Fibroblast of lung (primary cell): Measurements from ENCODE around the gene GPR27. TPM values are rescaled to one million over a fixed set of nuclear protein-coding genes. Genes with fewer than 3 reads are reported as not detected.

ENCODE experiments used
- DNase-seq, 2 donors: peaks; one replicate each; pipeline versions ENCODE4 v3.0.0 to v3.0.0-alpha.2; 2010; ENCODE audit warnings: low read depth in 2 of 2
- H2AFZ ChIP-seq: 2 replicates; pipeline ENCODE4 v1.5.1; 2012; ENCODE audit warnings: low read length, control low read depth, inconsistent platforms
- H3K27ac ChIP-seq: 2 replicates; pipeline ENCODE4 v1.5.1; 2011; ENCODE audit warnings: low read length, control low read depth; ENCODE audit not compliant: insufficient read depth
- H3K27me3 ChIP-seq: 2 replicates; pipeline ENCODE4 v1.5.1; 2011; ENCODE audit warnings: mild to moderate bottlenecking, low read length; ENCODE audit not compliant: control insufficient read depth, insufficient read depth
- H3K36me3 ChIP-seq: 2 replicates; pipeline ENCODE4 v1.5.1; 2011; ENCODE audit warnings: low read length; ENCODE audit not compliant: control insufficient read depth, insufficient read depth
- H3K4me1 ChIP-seq: 2 replicates; pipeline ENCODE4 v1.5.1; 2011; ENCODE audit warnings: low read length; ENCODE audit not compliant: control insufficient read depth, insufficient read depth; ENCODE audit errors: extremely low read depth
- H3K4me2 ChIP-seq: 2 replicates; pipeline ENCODE4 v1.5.1; 2011; ENCODE audit warnings: low read length, control low read depth; ENCODE audit not compliant: insufficient read depth; ENCODE audit errors: extremely low read depth
- H3K4me3 ChIP-seq, 4 experiments: fragments of 200-600 bp in 1 of 4; sonication (generic) in 1 of 4; replicated peaks in 1 of 4; 2 replicates each; pipeline ENCODE4 v1.5.1; 2011 to 2016; ENCODE audit warnings: low read length in 4 of 4, low read depth in 3 of 4, mild to moderate bottlenecking in 3 of 4, control low read depth in 2 of 4, inconsistent platforms in 1 of 4, mixed read lengths in 1 of 4; ENCODE audit not compliant: insufficient read depth in 1 of 4; ENCODE audit errors: control extremely low read depth in 1 of 4
- H3K79me2 ChIP-seq: 2 replicates; pipeline ENCODE4 v1.5.1; 2012; ENCODE audit warnings: mild to moderate bottlenecking, low read length, inconsistent platforms; ENCODE audit not compliant: control insufficient read depth, insufficient read depth
- H3K9ac ChIP-seq: 2 replicates; pipeline ENCODE4 v1.5.1; 2011; ENCODE audit warnings: mild to moderate bottlenecking, low read length, control low read depth; ENCODE audit not compliant: insufficient read depth
- H3K9me3 ChIP-seq: 2 replicates; pipeline ENCODE4 v1.5.1; 2012; ENCODE audit warnings: low read depth, low read length; ENCODE audit not compliant: control insufficient read depth, insufficient read depth
- H4K20me1 ChIP-seq: 2 replicates; pipeline ENCODE4 v1.5.1; 2011; ENCODE audit warnings: low read length; ENCODE audit not compliant: control insufficient read depth, insufficient read depth; ENCODE audit errors: extremely low read depth
- CTCF ChIP-seq, 2 donors: IDR thresholded peaks in 1 of 2; conservative IDR thresholded peaks in 1 of 2; 1 replicate in 1 of 2; 2 replicates in 1 of 2; pipeline ENCODE4 v1.5.1; 2011 to 2012; ENCODE audit warnings: low read length in 2 of 2, control low read depth in 1 of 2, inconsistent platforms in 1 of 2, low read depth in 1 of 2, mild to moderate bottlenecking in 1 of 2
- EZH2 ChIP-seq: IDR thresholded peaks from 2 replicates; pipeline ENCODE4 v1.5.1; 2012; ENCODE audit warnings: low read length, control low read depth, mild to moderate bottlenecking; ENCODE audit errors: missing control alignments
- polyA plus RNA-seq, 2 donors: library from polyadenylated mRNA; depleted of rRNA in 1 of 2; stranded (reverse) in 1 of 2; unstranded in 1 of 2; fragments of >200 nt; gene quantifications; 2 replicates each; pipeline ENCODE4 v1.2.1, GENCODE V29; 2011 to 2012; ENCODE audit warnings: missing spikeins in 1 of 2
- total RNA-seq: library from RNA; depleted of rRNA; stranded (reverse); fragments of >200 nt; gene quantifications from 2 replicates; pipeline ENCODE4 v1.2.1, GENCODE V29; 2014

GPR27 gene
- total and polyA plus RNA-seq, 2 donors (not counting 1 experiment from before 2014, with no cell fraction given): not detected

- H3K4me1 ChIP-seq: no peaks in the 10 kb centered on the region
- H4K20me1 ChIP-seq: no peaks in the 10 kb centered on the region
- no peak within 1 kb of the TSS for H2AFZ ChIP-seq
- H3K9me3 ChIP-seq: no peaks in the 10 kb centered on the region
- no peak within 1 kb of the TSS for H3K9ac ChIP-seq
- TF ChIP-seq EZH2 (no peak), CTCF (conservative IDR thresholded peaks at IDR 0.05 in 1 of 2, IDR thresholded peaks at IDR 0.05 in 1 of 2; ENCODE audit: low read depth in 1 of 2, low read length in 2 of 2) (no peak)
- DNase-seq: no peak
- H3K79me2 ChIP-seq: no peaks in the 10 kb centered on the region
- no peak within 1 kb of the TSS for H3K4me2 ChIP-seq
- no peak within 1 kb of the TSS for H3K4me3 ChIP-seq
- no peak within 1 kb of the TSS for H3K27ac ChIP-seq
- H3K27me3 ChIP-seq: peaks cover 31% of the 10 kb centered on the region
- no peaks in the 10 kb centered on the region for H3K36me3 ChIP-seq
Measured at GRCh38 chr3:71784914-71785531, 31.4 kb downstream of the GPR27 start, which contains the start of gene PROK2. TSS of gene PROK2 (minus strand) at chr3:71785148. CDS start at chr3:71785052, 96 bp downstream.

- no peak overlapping the region for H3K4me2 ChIP-seq
- DNase-seq: no peak
Measured at GRCh38 chr3:71785532-71786216, 32.0 kb downstream of the GPR27 start.

More at GRCh38 chr3:71785532-71786216, 32.0 kb downstream of the GPR27 start:
- H2AFZ ChIP-seq: no peak overlapping the region
- no peaks in the 10 kb centered on the region for H3K79me2 ChIP-seq
- no peaks in the 10 kb centered on the region for H4K20me1 ChIP-seq
- no peak overlapping the region for H3K4me3 ChIP-seq
- no peaks in the 10 kb centered on the region for H3K9me3 ChIP-seq
- H3K4me1 ChIP-seq: no peaks in the 10 kb centered on the region
- no peak overlapping the region for H3K9ac ChIP-seq
- H3K27ac ChIP-seq: no peak overlapping the region
- peak; percentile 98 for TF ChIP-seq EZH2
- TF ChIP-seq CTCF (conservative IDR thresholded peaks at IDR 0.05 in 1 of 2, IDR thresholded peaks at IDR 0.05 in 1 of 2; ENCODE audit: low read depth in 1 of 2, low read length in 2 of 2): no peak
- H3K36me3 ChIP-seq: no peaks in the 10 kb centered on the region
- peaks cover 31% of the 10 kb centered on the region for H3K27me3 ChIP-seq
